NCI-H774 (cell line): ENCODE measurements around the gene C14orf180.
A peak's percentile ranks its signal among the peaks of the same experiment; 100 is the strongest.

Source experiments
- DNase-seq: peaks from one replicate; lab custom pipeline; 2025; lab: John Stamatoyannopoulos, UW

The C14orf180 gene

DNA sequence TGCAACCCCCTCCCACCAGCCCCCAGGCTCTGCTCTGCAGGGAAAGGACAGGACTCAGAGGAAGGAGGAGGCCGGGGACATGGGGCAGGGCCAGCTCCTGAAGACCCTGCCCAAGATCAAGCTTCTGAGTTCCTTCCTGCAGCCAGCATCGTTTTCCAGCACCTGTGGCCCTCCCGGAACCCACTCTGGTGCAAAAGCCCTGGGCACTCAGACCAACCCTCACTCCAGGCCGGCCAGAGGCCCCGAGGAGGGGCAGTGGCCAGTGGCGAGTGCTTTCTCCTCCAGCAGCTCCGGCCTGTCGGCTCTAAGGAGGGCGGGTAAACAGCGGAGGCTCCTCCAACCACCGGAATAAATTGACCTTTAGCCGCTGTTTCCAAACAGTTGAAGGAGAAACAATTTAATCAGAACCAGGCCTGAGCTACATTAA, 14.2 kb downstream of the C14orf180 start:
- DNase-seq: no peak

- no peak for DNase-seq
Measured at GRCh38 chr14:104594310-104595046, 14.9 kb downstream of the C14orf180 start.

GRCh38 chr14:104595116-104595675, 15.6 kb downstream of the C14orf180 start:
- DNase-seq: no peak

GRCh38 chr14:104595911-104596450, 16.4 kb downstream of the C14orf180 start:
- DNase-seq: no peak

DNA sequence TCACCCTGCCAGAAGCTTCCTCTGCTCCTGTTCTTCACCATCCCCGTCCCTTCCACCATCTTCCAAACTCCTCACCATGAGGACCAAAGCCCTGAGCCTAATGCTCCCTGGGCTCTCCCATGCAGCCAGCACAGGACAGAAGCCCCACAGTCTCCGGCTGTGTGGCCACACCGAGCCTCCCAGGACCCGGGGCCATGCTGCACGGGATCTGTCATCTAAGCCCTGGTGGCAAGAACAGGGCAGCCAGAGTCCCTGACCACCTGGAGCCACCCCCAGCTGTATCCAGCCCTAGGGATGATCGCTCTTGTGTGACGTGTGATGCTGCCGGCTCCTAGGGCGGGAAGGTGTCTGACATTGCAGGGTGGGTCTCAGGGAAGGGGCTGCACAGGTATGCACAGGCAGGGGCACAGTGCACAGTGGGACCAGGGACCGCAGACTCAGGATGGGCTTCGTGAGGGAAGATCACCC, 16.9 kb downstream of the C14orf180 start:
- DNase-seq: no peak

GRCh38 chr14:104596927-104597351, 17.4 kb downstream of the C14orf180 start:
- DNase-seq: no peak

GRCh38 chr14:104597576-104597975, 18.0 kb downstream of the C14orf180 start:
- no peak for DNase-seq

GRCh38 chr14:104598039-104598909, 18.7 kb downstream of the C14orf180 start:
- peak; percentile 48 for DNase-seq

DNA sequence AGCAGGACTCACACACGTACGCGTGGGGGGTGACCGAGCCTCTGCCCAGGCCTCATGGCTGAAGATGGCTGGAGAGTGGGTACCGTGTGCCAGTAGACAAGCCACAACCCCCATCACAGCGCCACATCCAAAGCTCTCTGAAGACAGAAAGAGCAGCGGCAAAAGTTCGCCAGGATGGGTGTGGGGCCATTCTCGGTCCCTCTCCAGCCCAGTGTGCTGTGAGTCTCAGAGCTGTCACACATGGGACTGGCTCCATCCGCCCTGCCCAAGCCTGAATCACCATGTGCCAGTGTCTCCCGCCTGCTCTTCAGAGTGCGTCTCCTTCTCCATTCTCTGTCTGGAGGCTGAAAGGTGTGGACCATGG, 19.3 kb downstream of the C14orf180 start:
- no peak for DNase-seq

- no peak for DNase-seq
Measured at GRCh38 chr14:104599446-104599845, 19.9 kb downstream of the C14orf180 start.

- DNase-seq: peak; percentile 36
Measured at GRCh38 chr14:104600141-104600643, 20.6 kb downstream of the C14orf180 start.

DNA sequence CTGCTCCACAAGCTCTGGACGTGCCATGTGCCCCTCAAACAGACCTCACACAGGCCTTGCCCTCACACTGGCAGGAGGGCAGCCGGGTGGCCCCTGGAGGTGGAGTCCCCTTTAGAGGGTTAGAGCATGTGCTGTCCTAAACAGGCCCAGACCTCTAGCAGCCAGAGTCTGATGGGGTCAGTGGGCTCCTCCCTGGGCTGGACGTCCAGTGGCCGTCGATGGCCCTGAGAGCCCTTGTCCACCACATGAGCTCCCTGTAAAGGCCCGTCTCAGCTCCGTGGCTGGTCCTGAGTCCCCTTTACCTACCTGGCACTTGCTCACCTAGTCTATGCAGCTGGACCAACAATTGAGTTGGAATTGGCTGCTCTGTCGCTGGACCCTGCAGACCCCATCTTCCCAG, 21.2 kb downstream of the C14orf180 start:
- DNase-seq: no peak

GRCh38 chr14:104601786-104602185, 22.2 kb downstream of the C14orf180 start:
- DNase-seq: no peak

GRCh38 chr14:104602315-104602932, 22.9 kb downstream of the C14orf180 start:
- DNase-seq: no peak

- no peak for DNase-seq
Measured at GRCh38 chr14:104602933-104603325, 23.4 kb downstream of the C14orf180 start.

- no peak for DNase-seq
Measured at GRCh38 chr14:104603711-104604401, 24.3 kb downstream of the C14orf180 start.

- DNase-seq: peak; percentile 65
Measured at GRCh38 chr14:104604458-104605449, 25.2 kb downstream of the C14orf180 start, which contains the start of gene TMEM179. TSS of gene TMEM179 (minus strand) at chr14:104604772. CDS start at chr14:104604741, 31 bp downstream.

GRCh38 chr14:104609666-104610065, 30.1 kb downstream of the C14orf180 start:
- DNase-seq: no peak

DNA sequence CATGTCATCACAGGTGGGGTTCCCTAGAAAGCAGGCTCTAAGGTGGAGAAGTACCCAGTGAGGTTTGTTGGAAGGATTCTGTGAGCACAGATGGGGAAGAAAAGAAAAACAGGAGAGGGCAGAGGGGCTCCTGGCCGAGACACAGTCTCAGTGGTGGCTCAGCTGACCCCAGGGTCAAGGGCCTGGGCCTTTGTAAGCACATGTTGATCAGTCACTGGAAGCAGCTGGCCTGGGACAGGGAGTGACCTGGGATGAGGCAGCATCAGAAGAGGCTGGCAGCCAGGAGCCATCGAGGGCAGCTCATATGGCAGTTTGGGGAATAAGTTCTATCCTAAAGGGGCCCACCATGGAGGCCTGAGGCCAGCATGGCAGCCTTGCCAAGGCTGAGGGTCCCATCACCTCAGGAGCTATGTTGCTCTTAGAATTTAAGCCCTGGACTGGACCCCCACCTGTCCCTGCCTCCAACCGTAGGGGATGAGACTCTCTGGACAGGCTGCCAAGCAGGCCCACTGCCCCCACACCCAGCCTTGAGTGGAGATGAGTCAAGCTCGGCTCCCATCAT, 31.3 kb downstream of the C14orf180 start:
- no peak for DNase-seq
